ENCODE data around the gene MPND.

Gene MPND

GRCh38 chr19:4409123-4409933, 66.0 kb downstream of the MPND start:
- DNase-seq: no peak

Data from activated naive CD4-positive, alpha-beta T cell treated with anti-CD3 and anti-CD28 coated beads, Interleukin-2, amount 50 U/mL, for 16 hours (primary cell).